Glomerular visceral epithelial cell (primary cell): Measurements from ENCODE around the gene MAGI3.
A peak's percentile ranks its signal among the peaks of the same experiment; 100 is the strongest.
"Not testable (repeated sequence)": the region's sequence is repeated elsewhere in the genome, so short reads cannot be mapped to it uniquely, and the experiment has no call there.

Source experiments
- DNase-seq: peaks from one replicate; pipeline ENCODE4 v3.0.0-alpha.2; 2016; ENCODE audit errors: extremely low spot score

The MAGI3 gene

GRCh38 chr1:113442131-113442530 lies 51.8 kb downstream of the MAGI3 start:
- DNase-seq: no peak

GRCh38 chr1:113444857-113445256 lies 54.5 kb downstream of the MAGI3 start:
- no peak for DNase-seq

- DNase-seq: no peak
Measured at GRCh38 chr1:113451710-113452109, 61.4 kb downstream of the MAGI3 start.

GRCh38 chr1:113452921-113453770 lies 62.8 kb downstream of the MAGI3 start:
- peak; percentile 27 for DNase-seq

DNA sequence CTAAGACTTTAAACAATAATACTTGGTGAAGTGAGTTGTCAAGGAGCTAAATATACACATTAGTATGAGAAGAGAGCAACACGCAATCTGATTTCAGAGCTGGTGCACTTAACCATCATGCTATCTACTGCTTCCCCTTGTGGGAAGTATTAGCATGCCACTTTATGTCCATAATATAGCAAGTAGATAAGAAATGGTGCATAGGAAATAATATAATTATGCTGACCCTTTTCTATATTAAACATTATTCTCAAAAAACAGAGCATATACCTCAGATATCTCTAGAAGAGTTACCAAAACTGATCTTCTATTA lies 63.4 kb downstream of the MAGI3 start:
- no peak for DNase-seq

- DNase-seq: no peak
Measured at GRCh38 chr1:113455374-113455773, 65.1 kb downstream of the MAGI3 start.

GRCh38 chr1:113456967-113457366 lies 66.7 kb downstream of the MAGI3 start:
- DNase-seq: peak; percentile 74

- no peak for DNase-seq
Measured at GRCh38 chr1:113459279-113459678, 69.0 kb downstream of the MAGI3 start.

DNA sequence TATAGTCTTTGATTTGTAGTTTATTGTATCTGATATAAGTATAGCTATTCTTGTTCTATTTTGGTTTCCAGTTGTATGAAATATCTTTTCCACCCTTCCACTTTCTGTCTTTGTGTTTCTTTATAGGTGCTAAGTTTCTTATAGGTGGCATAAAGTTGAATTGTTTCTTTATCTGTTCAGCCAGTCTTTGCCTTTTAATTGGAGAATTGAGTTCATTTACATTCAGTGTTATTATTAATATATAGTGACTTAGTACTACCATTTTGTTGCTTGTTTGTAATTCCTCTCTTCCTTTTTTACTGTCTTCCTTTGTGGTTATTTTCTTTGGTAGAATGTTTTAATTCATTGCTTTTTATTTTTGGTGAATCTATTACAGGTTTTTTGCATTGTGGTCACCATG lies 77.7 kb downstream of the MAGI3 start:
- no peak for DNase-seq

DNA sequence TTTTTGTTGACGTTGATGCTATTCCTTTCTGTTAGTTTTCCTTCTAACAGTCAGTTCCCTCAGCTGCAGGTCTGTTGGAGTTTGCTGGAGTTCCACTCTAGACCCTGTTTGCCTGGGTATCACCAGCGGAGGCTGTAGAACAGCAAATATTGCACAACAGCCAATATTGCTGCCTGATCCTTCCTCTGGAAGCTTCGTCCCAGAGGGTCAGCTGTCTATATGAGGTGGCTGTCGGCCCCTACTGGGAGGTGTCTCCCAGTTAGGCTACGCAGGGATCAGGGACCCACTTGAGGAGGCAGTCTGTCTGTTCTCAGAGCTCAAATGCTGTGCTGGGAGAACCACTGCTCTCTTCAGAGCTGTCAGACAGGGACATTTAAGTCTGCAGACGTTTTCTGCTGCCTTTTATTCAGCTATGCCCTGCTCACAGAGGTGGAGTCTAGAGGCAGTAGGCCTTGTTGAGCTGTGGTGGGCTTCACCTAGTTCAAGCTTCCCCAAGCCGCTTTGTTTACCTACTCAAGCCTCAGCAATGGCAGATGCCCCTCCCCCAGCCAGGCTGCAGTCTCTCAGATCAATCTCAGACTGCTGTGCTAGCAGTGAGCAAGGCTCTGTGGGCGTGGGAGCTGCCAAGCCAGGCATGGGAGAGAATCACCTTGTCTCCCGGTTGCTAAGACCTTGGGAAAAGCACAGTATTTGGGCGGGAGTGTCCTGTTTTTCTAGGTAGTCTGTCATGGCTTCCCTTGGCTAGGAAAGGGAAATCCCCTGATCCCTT lies 88.3 kb downstream of the MAGI3 start:
- DNase-seq: not testable (repeated sequence)

DNA sequence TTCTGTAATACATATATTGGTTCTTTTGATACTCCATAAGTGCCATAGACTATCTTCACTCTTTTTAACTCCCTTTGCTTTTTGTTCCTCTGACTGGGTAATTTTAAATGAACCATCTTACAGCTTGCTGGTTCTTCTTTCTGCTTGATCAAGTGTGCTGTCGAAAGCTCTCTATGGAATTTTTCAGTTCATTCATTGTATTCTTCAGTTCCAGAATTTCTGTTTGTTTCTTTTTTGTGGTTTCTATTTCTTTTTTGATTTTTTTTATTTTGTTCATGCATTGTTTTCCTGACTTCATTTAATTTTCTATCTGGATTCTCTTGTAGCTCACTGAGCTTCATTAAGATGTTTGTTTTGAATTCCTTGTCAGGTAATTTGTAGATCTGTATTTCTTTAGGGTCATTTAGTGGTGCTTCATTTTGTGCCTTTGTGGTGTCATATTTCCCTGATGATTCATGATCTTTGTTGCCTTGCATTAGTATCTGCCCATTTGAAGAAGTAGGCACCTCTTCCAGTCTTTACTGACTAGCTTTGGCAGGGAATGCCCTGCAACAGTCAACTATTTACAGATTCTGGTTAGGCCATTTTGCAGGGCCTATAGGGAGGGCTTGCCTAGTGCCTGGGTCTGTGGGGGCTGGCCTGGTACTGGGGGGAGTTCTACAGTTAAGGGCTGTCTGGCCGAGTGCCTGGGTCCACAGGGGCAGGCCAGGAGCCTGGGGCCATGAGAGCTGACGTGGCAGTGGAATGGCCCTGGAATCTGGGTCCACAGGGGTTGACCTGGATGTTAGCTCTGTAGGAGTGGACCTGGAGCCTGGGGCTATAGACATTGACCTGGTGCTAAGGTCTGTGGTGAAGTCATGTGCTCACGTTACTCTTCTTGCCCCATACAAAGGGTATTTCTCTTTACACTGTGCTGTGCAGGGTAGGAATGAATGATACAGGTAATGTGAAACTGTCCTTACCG lies 89.7 kb downstream of the MAGI3 start:
- DNase-seq: no peak

DNA sequence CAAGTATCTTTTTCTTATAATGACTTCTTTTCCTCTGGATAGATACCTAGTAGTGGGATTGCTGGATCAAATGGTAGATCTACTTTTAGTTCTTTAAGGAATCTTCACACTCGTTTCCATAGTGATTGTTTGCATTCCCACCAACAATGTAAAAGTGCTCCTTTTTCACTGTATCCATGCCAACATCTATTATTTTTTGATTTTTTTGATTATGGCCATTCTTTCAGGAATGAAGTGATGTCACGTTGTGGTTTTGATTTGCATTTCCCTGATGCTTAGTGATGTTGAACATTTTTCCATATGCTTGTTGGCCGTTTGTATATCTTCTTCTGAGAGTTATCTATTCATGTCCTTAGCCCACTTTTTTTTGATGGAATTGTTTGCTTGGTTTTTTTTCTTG lies 94.8 kb downstream of the MAGI3 start:
- not testable (repeated sequence) for DNase-seq

- DNase-seq: no peak
Measured at GRCh38 chr1:113488576-113489177, 98.4 kb downstream of the MAGI3 start.

DNA sequence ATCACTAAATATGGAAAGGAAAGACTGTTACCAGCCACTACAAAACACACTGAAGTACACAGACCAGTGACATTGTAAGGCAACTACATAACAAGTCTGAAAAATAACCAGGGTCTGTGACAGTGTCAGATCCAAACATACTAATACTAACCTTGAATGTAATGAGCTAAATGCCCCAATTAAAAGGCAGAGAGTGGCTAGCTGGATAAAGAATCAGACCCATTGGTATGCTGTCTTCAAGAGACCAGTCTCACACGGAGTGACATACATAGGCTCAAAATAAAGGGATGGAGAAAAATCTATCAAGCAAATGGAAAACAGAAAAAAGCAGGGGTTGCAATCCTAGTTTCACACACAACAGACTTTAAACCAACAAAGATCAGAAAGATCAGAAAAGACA lies 100.1 kb downstream of the MAGI3 start:
- no peak for DNase-seq

DNA sequence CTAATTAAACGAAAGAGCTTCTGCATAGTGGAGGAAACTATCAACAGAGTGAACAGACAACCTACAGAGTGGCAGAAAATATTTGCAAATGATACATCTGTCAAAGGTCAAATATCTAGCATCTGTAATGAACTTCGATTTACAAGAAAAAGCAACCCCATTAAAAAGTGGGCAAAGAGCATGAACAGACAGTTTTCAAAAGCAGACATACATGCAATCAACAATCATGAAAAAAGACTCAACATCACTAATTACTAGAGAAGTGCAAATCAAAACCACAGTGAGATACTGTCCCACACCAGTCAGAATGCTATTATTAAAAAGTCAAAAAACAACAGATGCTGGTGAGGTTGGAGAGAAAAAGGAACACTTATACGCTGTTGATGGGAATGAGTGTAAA lies 103.2 kb downstream of the MAGI3 start:
- no peak for DNase-seq

GRCh38 chr1:113505357-113505756 lies 115.0 kb downstream of the MAGI3 start:
- no peak for DNase-seq

- DNase-seq: no peak
Measured at GRCh38 chr1:113507552-113508214, 117.4 kb downstream of the MAGI3 start.

- DNase-seq: no peak
Measured at GRCh38 chr1:113508364-113509164, 118.2 kb downstream of the MAGI3 start.

DNA sequence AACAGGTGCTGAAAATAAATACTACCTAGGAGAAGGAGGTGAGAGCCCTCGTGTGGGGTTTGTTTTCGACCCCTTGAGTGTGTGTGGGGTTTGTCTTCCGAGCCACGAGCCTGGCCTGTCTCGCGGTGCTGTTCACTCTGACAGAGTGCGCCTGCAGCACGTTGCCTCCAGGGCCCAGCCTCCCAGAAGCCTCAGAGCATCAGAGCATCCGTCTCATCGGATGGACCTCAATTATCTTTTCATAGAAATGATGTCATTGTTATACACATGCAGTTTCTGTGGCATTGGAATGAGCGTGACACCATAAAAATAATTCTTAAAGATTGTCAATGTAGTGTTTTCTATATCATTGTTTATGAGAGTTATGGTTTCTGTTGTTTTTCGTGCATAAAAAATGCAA lies 119.5 kb downstream of the MAGI3 start:
- DNase-seq: not testable (repeated sequence)

GRCh38 chr1:113511269-113511668 lies 121.0 kb downstream of the MAGI3 start:
- no peak for DNase-seq
